SHP77 (cell line): ENCODE results near the gene BTD.
"Not testable (repeated sequence)": the region's sequence is repeated elsewhere in the genome, so short reads cannot be mapped to it uniquely, and the experiment has no call there.

Experiments
- DNase-seq, 2 experiments: peaks; one replicate each; lab custom pipeline; 2025; lab: John Stamatoyannopoulos, UW

Gene BTD

DNA sequence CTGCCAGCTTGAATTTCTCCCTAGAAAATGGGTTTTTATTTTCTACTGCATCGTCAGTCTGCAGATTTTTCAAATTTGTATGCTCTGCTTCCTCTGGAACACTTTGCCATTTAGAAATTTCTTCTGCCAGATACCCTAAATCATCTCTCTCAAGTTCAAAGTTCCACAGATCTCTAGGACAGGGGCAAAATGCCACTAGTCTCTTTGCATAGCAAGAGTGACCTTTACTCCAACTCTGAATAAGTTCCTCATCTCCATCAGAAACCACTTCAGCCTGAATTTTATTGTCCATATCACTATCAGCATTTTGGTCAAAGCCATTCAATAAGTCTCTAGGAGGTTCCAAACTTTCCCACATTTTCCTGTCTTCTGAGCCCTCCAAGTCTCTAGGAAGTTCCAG is 3.0 kb downstream of the BTD start:
- not testable (repeated sequence) for DNase-seq

DNA sequence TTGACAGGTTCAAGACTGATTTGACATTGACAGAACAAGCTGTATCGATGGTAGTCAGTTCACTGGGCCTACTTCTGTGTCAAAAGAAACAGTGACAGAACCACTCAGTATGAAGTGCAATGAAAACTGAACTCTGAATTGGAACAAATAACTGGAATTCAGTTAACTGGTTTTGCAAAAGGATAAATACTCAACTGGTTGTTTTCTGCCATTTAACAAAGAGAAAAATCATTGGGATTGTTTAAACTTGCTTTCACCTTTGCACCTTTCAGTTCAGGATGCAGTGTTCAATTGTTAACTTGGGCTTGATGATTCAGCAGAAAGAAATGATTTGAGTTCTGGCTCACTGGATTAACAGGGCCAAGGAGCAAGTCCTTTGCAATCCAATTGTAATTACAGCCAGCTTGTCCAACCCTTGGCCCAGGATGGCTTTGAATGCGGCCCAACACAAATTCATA is 4.9 kb downstream of the BTD start:
- no peak for DNase-seq

DNA sequence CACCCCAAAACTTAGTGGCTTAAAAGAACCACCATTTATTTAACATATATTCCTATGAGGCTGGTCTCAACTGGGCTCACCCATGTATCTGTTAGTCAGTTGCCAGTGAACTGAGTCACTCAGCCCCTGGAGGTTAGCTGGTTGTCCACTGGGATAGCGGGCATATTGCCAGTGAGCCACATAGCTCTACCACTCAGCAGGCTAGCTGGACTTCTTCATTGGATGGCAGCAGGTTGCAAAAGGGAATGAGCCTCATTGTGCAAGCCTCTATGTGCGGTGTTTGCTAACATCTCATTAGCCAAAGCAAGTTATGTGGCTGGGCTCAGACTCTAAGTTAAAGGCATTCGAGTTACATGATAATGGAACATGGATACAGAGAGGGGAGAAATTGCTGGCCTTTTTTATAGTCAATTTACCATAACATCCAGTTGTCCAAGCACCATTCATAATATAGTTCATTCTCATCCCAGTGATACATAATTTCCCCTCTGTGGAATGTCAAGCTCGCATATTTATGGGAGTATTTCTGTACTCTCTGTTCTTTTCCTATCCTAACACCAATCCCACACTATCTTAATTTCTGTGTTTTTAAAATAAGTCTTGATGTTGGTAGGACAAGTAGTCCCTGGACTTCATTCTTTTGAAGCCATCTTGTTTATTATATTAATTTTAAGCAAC is 8.7 kb downstream of the BTD start:
- DNase-seq: no peak

DNA sequence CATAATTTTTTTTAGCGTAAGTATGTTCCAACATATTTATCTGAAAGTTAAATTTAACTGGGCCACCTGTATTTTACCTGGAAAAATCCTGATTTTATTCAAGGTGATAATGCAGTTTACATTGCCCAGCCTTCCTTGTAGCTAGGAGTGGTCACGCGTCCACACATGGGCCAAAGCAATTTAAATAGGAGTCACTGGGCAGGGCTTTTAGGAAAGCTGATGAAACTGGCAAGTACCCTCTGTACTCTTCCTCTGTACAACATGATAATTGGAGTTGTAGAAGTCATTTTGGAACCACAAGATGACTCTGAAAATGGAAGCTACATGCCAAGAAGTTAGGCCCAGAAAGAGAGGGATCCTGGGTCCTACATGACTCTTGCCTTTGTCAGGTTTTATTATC is 9.5 kb downstream of the BTD start:
- DNase-seq: no peak

DNA sequence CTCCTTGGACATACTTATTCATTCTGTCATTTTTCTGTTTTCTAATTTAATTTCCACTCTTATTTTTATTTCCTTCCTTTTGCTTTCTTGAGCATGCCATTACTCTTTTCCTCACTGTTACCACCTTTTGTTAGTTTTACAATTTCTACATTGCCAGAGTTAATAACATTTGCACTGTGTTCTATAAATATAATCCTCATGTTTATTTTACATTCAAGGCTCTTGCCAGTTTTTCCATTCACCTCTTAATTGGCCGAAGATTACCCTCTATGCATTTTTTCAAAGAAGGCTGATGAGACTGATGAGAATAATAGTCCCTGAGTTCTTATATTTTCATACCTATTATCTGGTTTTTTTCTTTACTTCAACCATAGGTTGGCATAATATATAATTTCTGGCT is 10.5 kb downstream of the BTD start:
- DNase-seq: no peak

DNA sequence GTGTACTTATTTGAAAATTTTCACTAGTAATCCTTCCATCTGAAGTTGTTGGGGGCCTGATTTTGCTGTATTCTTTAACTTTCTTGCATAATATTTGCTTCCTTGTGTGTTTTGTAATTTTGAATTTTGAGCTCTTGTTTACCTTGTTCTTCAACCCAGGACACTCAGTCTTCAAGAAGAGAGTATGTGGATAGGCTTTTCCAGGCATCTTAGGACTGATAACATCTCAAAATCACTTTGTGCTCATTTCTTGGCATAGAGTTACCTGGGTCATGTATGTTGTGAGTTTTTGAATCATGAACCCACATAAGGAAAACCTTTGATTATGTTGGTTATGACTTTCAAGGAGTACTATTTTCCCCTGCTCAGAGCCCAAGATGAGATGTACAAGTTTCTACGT is 13.4 kb downstream of the BTD start:
- DNase-seq: no peak

DNA sequence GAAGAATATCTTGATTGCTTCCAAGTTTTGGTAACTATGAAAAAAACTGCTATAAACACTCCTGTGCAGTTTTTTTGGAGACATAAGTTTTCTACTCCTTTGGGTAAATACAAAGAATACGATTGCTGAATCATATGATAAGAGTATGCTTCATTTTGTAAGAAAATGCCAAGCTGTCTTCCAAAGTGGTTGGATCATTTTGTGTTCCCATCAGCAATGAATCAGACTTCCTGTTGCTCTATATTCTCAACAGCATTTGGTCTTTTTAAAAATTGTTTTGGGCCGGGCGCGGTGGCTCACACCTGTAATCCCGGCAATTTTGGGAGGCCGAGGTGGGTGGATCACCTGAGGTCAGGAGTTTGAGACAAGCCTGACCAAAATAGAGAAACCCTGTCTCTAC is 14.5 kb downstream of the BTD start:
- no peak for DNase-seq

DNA sequence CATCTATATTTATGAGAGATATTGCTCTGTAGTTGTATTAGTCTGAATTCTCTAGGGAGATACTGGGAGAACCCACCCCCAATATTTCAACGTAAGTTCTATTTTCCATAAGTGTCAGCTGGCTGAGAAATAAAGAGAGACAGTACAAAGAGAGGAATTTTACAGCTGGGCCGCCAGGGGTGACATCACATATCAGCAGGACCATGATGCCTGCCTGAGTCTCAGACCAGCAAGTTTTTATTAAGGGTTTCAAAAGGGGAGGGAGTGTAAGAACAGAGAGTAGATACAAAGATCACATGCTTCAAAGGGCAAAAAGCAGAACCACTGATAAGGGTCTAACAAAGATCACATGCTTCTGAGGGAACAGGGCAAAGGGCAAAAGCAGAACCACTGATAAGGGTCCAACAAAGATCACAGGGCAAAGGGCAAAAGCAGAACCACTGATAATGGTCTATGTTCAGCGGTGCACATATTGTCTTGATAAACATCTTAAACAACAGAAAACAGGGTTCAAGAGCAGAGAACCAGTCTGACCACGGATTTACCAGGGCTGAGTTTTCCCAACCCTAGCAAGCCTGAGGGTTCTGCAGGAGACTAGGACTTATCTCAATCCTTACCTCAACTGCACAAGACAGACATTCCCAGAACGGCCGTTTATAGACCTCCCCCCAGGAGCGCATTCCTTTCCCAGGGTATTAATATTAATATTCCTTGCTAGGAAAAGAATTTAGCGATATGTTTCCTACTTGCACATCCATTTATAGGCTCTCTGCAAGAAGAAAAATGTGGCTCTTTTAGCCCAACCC is 18.3 kb downstream of the BTD start:
- DNase-seq: not testable (repeated sequence)

DNA sequence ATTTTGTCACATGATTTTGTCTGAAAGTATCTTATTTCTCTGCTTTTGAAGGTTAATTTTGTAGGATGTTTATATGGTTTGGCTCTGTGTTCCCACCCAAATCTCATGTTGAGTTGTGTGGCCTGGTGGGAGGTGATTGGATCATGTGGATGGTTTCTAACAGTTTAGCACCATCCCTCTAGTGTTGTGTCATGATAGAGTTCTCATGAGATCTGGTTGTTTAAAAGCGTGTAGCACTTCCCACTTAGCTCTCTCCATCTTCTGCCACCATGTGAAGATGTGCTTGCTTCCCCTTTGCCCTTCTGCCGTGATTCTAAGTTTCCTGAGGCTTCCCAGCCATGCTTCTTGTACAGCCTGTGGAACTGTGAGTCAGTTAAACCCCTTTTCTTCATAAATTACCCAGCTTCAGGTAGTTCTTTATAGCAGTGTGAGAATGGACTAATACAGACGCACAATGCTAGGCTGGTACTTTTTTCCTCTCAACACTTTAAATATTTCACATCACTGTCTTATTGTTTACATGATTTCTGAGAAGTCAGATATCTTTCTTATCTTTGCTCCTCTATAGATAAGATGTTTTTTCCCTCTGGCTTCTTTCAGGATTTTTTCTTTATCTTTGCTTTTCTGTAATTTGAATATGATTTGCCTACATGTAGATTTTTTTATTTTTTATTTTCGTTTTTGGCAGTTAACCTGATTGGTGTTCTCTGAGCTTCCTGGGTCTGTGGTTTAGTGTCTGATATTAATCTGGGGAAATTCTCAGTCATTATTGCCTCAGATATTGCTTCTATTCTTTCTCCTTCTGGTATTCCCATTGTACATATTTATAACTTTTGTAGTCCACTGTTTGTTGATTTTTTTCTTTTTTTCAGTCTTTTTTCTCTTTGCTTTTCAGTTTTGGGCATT is 22.2 kb downstream of the BTD start:
- DNase-seq: no peak

DNA sequence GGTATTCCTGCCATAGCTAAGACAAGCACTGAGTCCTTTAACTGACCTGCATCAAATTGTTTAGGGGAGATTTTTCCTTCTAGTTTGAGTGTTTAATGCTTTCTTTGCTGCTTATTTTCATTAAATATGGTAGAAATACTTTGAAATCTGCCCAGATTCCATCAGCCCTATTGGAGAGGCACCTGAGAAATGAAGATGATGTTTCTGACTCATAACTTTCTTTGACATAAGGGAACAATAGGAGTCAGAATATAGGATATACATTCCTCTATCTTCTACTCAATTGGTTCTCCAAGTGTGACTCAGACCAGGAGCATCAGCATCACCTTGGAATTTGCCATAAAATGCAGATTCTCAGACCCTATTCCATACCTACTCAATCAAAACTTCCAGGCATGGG is 27.4 kb downstream of the BTD start:
- DNase-seq: no peak

DNA sequence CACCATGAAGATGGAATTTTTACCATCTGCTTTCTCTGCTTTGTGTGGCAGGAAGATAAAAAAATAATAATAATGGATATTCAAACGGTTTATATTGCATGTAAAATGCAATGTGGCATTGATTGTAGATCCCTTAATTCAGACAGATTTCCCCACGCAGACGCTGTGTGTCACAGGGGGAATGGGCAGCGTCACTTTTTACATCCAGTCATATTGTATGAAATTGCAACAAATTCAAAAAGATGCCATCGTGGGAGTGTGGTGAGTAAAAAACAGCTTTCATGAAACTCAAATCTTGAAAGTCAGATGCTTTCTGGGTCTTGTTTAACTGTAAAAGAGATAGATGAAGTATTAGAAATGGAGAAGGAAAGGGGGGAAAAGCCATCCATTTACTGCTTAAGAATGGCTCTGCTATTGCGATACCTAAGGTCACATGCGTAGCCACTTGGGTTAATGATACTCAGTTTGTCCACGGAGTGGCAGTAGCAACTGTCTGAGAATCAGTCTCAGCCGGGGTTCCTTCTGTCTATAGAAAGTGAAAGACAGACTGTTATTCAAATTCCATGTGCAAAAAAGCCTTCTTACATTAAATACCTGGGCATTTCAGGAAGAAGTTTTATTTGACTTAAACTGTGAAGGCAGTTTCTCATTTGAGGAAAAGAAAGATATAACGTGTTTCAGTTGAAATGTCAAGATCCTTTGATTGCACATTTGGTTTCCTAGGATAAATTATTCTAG is 28.5 kb downstream of the BTD start:
- DNase-seq: peak; percentile 57 to 58

DNA sequence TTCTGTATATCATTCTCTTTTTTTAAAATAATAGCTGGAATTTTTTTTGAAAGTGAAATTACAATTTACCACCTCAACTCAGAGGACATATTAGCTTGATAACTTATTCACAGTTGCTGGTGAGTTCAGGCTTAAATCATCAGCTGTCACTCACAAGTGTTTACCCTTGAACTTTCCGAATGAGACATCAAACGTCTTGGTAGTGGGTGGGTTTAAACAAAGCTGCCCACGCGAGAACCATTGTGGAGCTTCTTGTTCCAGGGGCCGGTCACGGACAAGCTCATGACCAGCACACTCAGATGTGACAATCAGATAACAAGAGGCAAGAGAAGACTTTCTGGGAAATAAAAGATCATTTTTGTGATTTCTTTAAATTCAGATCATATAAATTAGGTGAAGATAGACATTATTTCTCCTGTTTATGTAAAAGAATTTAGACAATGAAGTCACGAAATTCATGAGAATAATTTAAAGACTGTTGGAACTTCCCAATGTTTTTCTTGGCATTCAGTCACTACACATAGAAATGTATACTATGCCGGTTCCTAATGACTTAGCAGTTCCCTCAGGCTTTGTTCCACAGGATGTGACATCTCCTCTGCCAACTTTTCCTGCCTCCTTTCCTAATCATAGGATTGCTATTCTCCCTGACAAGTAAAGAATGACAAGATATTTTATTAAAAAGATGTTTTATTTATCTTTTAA is 29.3 kb downstream of the BTD start:
- peak; percentile 12 to 28 for DNase-seq

DNA sequence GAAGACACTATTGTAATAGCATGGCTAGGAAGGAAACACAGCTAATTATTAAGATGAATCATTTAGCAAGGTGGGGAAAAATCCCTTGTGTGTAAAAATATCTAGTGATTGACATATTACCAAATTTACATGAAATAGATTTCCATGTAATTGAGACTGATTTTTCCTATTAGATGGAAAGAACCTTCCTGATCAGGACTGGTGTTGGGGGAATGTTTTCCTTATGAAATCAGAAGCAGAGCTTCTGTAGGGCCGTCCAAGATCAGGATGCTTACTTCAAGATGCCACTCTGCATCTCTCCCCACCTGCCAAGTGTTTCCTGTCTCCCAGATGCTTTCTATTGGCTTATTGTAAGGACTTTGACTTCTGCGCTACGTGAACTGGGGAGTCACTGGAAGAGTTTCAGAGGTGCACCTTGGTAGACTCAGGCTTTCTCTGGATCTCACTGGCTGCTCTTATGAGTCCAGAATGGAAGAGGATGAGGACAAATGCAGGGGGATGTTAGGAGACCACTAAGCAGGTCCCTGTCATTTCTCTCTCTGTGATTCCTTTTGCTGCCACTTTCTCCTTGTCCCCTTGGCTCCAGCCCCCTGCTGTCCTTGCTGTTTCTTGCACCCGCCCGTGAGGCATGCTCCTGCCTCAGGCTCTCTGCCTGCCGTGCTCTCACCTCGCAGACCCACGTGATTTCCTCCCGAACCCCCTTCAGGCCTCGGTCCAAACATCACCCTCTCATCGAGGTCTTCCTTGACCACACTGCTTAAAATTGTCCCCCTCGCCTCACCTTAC is 30.1 kb downstream of the BTD start:
- no peak for DNase-seq

DNA sequence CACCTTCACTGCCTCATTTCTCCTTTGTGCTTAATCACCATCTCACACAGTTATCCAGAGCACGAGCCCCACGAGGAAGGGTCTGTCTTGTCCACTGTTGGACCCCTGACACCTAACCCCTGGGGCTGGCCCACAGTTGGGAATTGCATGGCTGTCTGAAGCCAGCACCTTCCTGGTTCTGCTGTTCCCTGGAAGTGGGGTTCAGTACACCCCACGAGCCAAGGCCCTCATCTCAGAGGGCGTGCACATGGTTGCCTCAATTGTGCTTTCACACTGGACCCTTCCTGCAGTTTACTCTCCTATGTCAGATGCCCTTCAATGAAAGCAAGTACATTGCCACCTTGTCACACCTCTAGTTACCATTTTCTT is 30.7 kb downstream of the BTD start:
- DNase-seq: no peak

DNA sequence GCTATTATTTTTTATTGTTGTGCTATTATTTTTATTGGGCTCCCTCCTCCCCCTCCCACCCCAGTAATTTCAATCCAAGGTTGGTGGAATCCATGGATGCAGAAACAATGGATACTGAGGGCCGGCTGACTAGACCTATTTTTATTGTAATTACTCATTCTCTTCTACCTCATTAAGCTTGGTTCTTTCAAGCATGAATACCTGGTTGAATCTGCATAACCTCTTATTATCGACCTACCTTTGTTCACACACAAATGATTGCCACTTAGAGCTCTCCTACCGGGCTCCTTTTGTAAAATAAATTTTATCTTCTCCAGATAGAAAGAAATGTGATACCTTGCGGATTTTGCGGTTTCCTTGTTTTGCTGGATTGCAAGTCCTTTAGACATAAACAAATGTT is 31.6 kb downstream of the BTD start:
- no peak for DNase-seq

DNA sequence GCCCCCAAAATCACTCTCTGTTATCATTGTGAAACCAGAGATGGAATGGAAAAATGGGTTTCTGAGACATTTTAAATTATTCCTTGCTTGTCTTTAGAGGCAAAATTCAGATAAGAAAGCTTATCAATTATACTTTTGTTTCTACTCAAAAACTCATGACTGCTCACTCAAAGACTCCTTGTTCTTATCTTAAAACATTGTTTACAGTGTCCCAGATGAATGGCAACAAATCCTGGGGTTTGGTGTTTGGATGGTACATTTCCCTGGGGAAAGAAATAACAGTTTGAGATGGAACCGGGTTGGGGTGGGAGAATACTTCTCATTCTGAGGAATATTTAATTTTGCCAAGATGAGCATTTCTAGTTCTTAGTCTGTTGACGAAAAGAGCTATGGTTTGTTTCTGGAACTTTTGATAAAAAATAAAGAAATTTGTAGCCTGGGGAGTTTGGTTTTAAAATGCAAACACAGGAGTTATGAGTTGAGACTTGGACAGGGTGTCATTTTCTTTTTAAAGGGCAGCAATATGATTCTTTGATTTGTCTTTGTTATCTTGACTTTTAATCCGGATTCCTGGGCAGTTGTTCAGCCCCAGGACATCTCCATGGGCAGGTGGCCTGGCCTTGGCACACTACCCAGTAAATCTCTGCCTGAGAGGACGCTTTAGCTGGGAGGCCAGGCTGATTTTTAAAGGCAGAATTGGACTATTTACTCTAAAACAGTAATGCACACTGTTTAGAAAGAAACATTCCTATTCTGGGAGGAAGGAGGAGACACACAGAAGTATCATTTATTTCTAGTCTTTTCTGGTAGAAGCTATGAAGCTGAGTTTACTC is 32.4 kb downstream of the BTD start:
- DNase-seq: no peak

DNA sequence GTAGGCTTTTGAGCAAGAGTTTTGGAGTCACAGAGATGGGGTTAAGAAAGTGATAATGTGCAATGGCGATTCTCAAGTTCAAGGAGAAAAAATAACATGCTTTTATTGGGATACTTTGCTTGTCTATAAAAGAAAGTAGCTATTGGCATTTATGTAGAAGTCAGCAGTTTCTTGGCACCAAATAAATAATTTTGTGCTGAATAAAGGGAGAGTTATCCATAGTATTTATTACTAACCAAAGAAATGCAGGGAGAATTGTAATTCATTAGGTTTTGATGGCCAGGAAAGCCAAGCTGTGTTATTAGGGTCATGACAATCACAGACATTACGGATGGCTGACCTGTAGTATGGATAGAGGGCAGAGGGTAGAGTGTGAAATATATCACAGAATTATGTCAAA is 33.1 kb downstream of the BTD start:
- no peak for DNase-seq

DNA sequence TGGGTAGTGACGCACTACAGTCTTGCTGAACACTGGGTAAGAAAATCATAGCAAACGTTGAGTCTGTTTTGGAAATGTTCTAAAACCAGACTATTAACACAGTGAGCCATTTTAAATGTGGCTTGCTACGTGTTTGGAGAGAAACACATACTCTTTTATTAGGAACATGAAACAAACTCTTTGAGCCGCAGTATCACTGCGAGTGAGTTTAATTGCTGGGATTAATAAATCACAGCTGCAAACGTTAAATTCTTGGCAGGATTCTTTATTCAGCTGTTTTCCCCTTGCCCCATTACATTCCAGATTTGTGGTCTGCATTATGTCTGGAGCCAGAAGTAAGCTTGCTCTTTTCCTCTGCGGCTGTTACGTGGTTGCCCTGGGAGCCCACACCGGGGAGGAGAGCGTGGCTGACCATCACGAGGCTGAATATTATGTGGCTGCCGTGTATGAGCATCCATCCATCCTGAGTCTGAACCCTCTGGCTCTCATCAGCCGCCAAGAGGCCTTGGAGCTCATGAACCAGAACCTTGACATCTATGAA is 33.6 kb downstream of the BTD start:
- DNase-seq: no peak

DNA sequence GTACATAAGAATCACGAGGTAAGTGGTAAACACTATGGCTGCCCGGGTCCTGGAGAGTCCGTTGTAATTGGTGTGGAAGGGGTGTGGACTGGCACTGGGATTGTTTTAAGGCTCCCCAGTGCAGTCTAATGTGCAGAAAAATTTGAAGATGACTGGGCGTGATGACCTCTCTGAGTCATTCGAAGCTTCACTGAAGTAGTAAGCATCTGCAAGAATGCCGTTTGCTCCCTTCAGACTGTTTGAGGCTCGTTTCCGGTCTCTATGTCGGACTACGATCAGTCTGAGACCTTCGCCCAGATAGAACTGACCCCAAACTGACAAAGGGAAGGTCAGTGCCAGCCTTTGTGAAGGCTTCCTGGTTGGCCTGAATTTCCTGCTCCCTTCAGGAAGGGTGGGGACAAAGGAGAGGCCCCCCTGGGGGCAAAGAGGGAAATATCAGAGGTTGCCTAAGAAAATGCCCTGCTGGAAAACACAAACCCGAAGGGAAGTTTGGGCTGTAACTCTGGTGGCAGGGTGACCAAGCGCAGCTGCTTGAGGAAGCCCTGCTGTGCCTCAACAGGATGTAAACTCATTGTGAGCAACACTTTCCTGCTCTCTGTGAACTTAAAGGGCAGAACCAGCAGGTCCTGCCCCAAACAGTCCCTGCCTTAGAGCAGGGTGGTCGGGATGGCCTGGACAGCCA is 34.6 kb downstream of the BTD start:
- no peak for DNase-seq
